GM23248 (cell line): ENCODE measurements around the gene IRAG1. TPM values are rescaled to one million over a fixed set of nuclear protein-coding genes. Genes with fewer than 3 reads are reported as not detected.
A peak's percentile ranks its signal among the peaks of the same experiment; 100 is the strongest.

Source experiments
- DNase-seq: peaks from one replicate; pipeline ENCODE4 v3.0.0-alpha.2; 2015
- H2AFZ ChIP-seq: fragments of 200-600 bp; sonication (generic); 2 replicates; pipeline ENCODE4 v1.6.1; 2016; ENCODE audit warnings: antibody characterized with exemption
- H3F3A ChIP-seq: fragments of 200-600 bp; sonication (generic); 2 replicates; pipeline ENCODE4 v1.6.1; 2016; ENCODE audit warnings: mild to moderate bottlenecking, antibody characterized with exemption, mixed run types; ENCODE audit not compliant: insufficient read depth
- H3K27ac ChIP-seq: fragments of 200-600 bp; sonication (generic); 2 replicates; pipeline ENCODE4 v1.5.1; 2016; ENCODE audit warnings: mild to moderate bottlenecking
- H3K27me3 ChIP-seq: fragments of 200-600 bp; sonication (generic); replicated peaks from 2 replicates; pipeline ENCODE4 v1.6.1; 2016; ENCODE audit warnings: mild to moderate bottlenecking; ENCODE audit not compliant: insufficient read depth
- H3K36me3 ChIP-seq: fragments of 200-600 bp; sonication (generic); 2 replicates; pipeline ENCODE4 v1.6.1; 2016; ENCODE audit warnings: low read depth, mild to moderate bottlenecking
- H3K4me1 ChIP-seq: fragments of 200-600 bp; sonication (generic); 2 replicates; pipeline ENCODE4 v1.6.1; 2016; ENCODE audit warnings: mild to moderate bottlenecking; ENCODE audit not compliant: insufficient read depth
- H3K4me2 ChIP-seq: fragments of 200-600 bp; sonication (generic); one replicate; pipeline ENCODE4 v1.6.1; 2016; ENCODE audit warnings: mild to moderate bottlenecking; ENCODE audit not compliant: unreplicated experiment
- H3K4me3 ChIP-seq: fragments of 200-600 bp; sonication (generic); 2 replicates; pipeline ENCODE4 v1.5.1; 2016; ENCODE audit warnings: mild to moderate bottlenecking
- H3K79me2 ChIP-seq: fragments of 200-600 bp; sonication (generic); 2 replicates; pipeline ENCODE4 v1.6.1; 2016; ENCODE audit warnings: mild to moderate bottlenecking; ENCODE audit not compliant: insufficient read depth
- H3K9ac ChIP-seq: fragments of 200-600 bp; sonication (generic); 2 replicates; pipeline ENCODE4 v1.6.1; 2016; ENCODE audit warnings: mild to moderate bottlenecking
- H3K9me2 ChIP-seq: fragments of 200-600 bp; sonication (generic); 2 replicates; pipeline ENCODE4 v1.6.1; 2016; ENCODE audit warnings: mixed run types, mild to moderate bottlenecking, moderate library complexity; ENCODE audit not compliant: insufficient read depth
- H3K9me3 ChIP-seq: fragments of 200-600 bp; sonication (generic); one replicate; pipeline ENCODE4 v1.6.1; 2017; ENCODE audit warnings: low read depth
- H4K20me1 ChIP-seq: fragments of 200-600 bp; sonication (generic); 2 replicates; pipeline ENCODE4 v1.6.0; 2016; ENCODE audit not compliant: insufficient read depth
- EZH2 ChIP-seq: fragments of 200-600 bp; sonication (generic); IDR thresholded peaks from 2 replicates; pipeline ENCODE4 v1.6.1; 2018; ENCODE audit warnings: antibody characterized with exemption, mild to moderate bottlenecking; ENCODE audit not compliant: insufficient read depth, poor library complexity, severe bottlenecking
- EZH2phosphoT487 ChIP-seq: fragments of 200-600 bp; sonication (generic); IDR thresholded peaks from 2 replicates; pipeline ENCODE4 v1.6.1; 2018; ENCODE audit warnings: antibody characterized with exemption, moderate library complexity, mild to moderate bottlenecking, low read depth; ENCODE audit not compliant: insufficient read depth
- WGBS, 2 experiments: methylation state at CpG; one replicate each; pipeline ENCODE4 v1.1.6; 2015 to 2017; ENCODE audit warnings: low lambda C conversion rate in 2 of 2, low coverage in 1 of 2; ENCODE audit errors: missing lambda C conversion rate in 2 of 2; 5-methylcytosine and 5-hydroxymethylcytosine counted together
- in situ Hi-C: fragments of 300-500 bp; cut with MboI; formaldehyde crosslinking; loops from 2 replicates; pipeline ENCODE4 v1.15.0; 2020
- polyA plus RNA-seq: library from polyadenylated mRNA; unstranded; fragments of >200 nt; fragmentation: Nextera tagmentation; extraction: Ambion mirVana; gene quantifications from 2 replicates; pipeline ENCODE4 v1.2.1, GENCODE V29; 2016
- total RNA-seq: library from RNA; depleted of rRNA; stranded (reverse); fragments of >200 nt; shearing (Covaris generic); gene quantifications from 2 replicates; pipeline ENCODE4 v1.2.3, GENCODE V29; 2014

The IRAG1 gene
- total and polyA plus RNA-seq, 2 experiments from 2014 or later: 5.3 to 6.7 TPM

GRCh38 chr11:10727146-10727851 lies 33.7 kb upstream of the IRAG1 start:
- no peaks in the 10 kb centered on the region for H3K27me3 ChIP-seq
- peaks cover 42% of the 10 kb centered on the region for H3K4me1 ChIP-seq
- 5 to 6% methylated on average over 4 of the region's 4 CpGs for WGBS, 2 experiments
- no peak overlapping the region for H3K9ac ChIP-seq
- TF ChIP-seq EZH2 (no peak), EZH2phosphoT487 (no peak)
- H2AFZ ChIP-seq: peak overlapping the region; percentile 26; the same call in 1 of the 2 replicates
- H3K9me2 ChIP-seq: no peaks in the 10 kb centered on the region
- H3F3A ChIP-seq: peaks cover 48% of the 10 kb centered on the region
- H3K27ac ChIP-seq: peak overlapping the region; percentile 45
- no peaks in the 10 kb centered on the region for H3K79me2 ChIP-seq
- H3K9me3 ChIP-seq: no peaks in the 10 kb centered on the region
- peak overlapping the region; percentile 50 for H3K4me2 ChIP-seq
- 0 out of 2 replicates have a peak overlapping the region, but pooled peaks have one; percentile 14 for H3K4me3 ChIP-seq
- DNase-seq: peak; percentile 65
- H3K36me3 ChIP-seq: no peaks in the 10 kb centered on the region
- H4K20me1 ChIP-seq: no peaks in the 10 kb centered on the region
- in situ Hi-C loops: loop anchor here (25.0 kb wide), 1 partner anchor 740 kb away; no protein-coding TSS in a partner anchor

- Histone ChIP-seq H3K27ac (peak overlapping the region; percentile 53), H3K27me3 (no peaks in the 10 kb centered on the region), H3K79me2 (no peaks in the 10 kb centered on the region), H3F3A (peaks cover 48% of the 10 kb centered on the region), H4K20me1 (no peaks in the 10 kb centered on the region), H3K4me3 (no peak overlapping the region), H2AFZ (0 out of 2 replicates have a peak overlapping the region, but pooled peaks have one; percentile 8), H3K4me1 (peaks cover 42% of the 10 kb centered on the region), H3K36me3 (no peaks in the 10 kb centered on the region), H3K9me3 (no peaks in the 10 kb centered on the region), H3K9me2 (no peaks in the 10 kb centered on the region), H3K4me2 (no peak overlapping the region), H3K9ac (no peak overlapping the region)
- in situ Hi-C loops: loop anchor here (25.0 kb wide), 1 partner anchor 739 kb away; no protein-coding TSS in a partner anchor
- no peak for TF ChIP-seq EZH2phosphoT487
- no peak for TF ChIP-seq EZH2
- no peak for DNase-seq
Observed at GRCh38 chr11:10725907-10726253, 32.3 kb upstream of the IRAG1 start.

- no peak overlapping the region for H3K4me3 ChIP-seq
- no peaks in the 10 kb centered on the region for H4K20me1 ChIP-seq
- TF ChIP-seq EZH2 (no peak), EZH2phosphoT487 (no peak)
- 62 to 67% methylated on average over 9 of the region's 9 CpGs for WGBS, 2 experiments
- H3K9me3 ChIP-seq: no peaks in the 10 kb centered on the region
- H3K36me3 ChIP-seq: no peaks in the 10 kb centered on the region
- H3K4me1 ChIP-seq: peaks cover 39% of the 10 kb centered on the region
- H3K9ac ChIP-seq: no peak overlapping the region
- H3F3A ChIP-seq: peaks cover 48% of the 10 kb centered on the region
- peak overlapping the region; percentile 53 for H3K27ac ChIP-seq
- no peaks in the 10 kb centered on the region for H3K27me3 ChIP-seq
- H3K9me2 ChIP-seq: no peaks in the 10 kb centered on the region
- no peaks in the 10 kb centered on the region for H3K79me2 ChIP-seq
- H2AFZ ChIP-seq: 0 out of 2 replicates have a peak overlapping the region, but pooled peaks have one; percentile 8
- in situ Hi-C loops: loop anchor here (25.0 kb wide), 1 partner anchor 738 kb away; no protein-coding TSS in a partner anchor
- DNase-seq: peak; percentile 87
- H3K4me2 ChIP-seq: no peak overlapping the region
Observed at GRCh38 chr11:10725114-10725906, 31.8 kb upstream of the IRAG1 start.

GRCh38 chr11:10722307-10722706 lies 28.8 kb upstream of the IRAG1 start:
- WGBS, 2 experiments: 54 to 58% methylated on average over 4 of the region's 4 CpGs
- TF ChIP-seq EZH2 (no peak), EZH2phosphoT487 (no peak)
- peaks cover 10% of the 10 kb centered on the region for H3K4me1 ChIP-seq
- no peak overlapping the region for H3K4me3 ChIP-seq
- in situ Hi-C loops: no loop called here
- no peak overlapping the region for H3K4me2 ChIP-seq
- DNase-seq: no peak
- no peaks in the 10 kb centered on the region for H3K36me3 ChIP-seq
- H3K27me3 ChIP-seq: no peaks in the 10 kb centered on the region
- H3K9ac ChIP-seq: no peak overlapping the region
- no peaks in the 10 kb centered on the region for H3K9me3 ChIP-seq
- no peak overlapping the region for H3K27ac ChIP-seq
- peaks cover 22% of the 10 kb centered on the region for H3F3A ChIP-seq
- no peaks in the 10 kb centered on the region for H3K79me2 ChIP-seq
- H4K20me1 ChIP-seq: no peaks in the 10 kb centered on the region
- H3K9me2 ChIP-seq: no peaks in the 10 kb centered on the region
- H2AFZ ChIP-seq: no peak overlapping the region
